Parathyroid adenoma (tissue), 2 donors: ENCODE data around the gene BCAP31.
"Not testable (repeated sequence)": the region's sequence is repeated elsewhere in the genome, so short reads cannot be mapped to it uniquely, and the experiment has no call there.

ENCODE experiments used
- H2AFZ ChIP-seq: fragments of 300-600 bp; sonication (generic); one replicate; pipeline ENCODE4 v1.7.0; 2017; ENCODE audit warnings: antibody characterized with exemption, mild to moderate bottlenecking
- H3K27ac ChIP-seq: fragments of 300-600 bp; sonication (generic); one replicate; pipeline ENCODE4 v1.7.0; 2017
- H3K27me3 ChIP-seq: fragments of 300-600 bp; sonication (generic); one replicate; pipeline ENCODE4 v1.7.0; 2017; ENCODE audit warnings: low read length; ENCODE audit not compliant: control insufficient read depth, insufficient read depth
- H3K36me3 ChIP-seq: fragments of 300-600 bp; sonication (generic); one replicate; pipeline ENCODE4 v1.7.0; 2017; ENCODE audit warnings: low read length; ENCODE audit not compliant: control insufficient read depth, insufficient read depth
- H3K4me1 ChIP-seq: fragments of 300-600 bp; sonication (generic); one replicate; pipeline ENCODE4 v1.7.0; 2017; ENCODE audit warnings: control low read depth
- H3K4me2 ChIP-seq: fragments of 300-600 bp; sonication (generic); one replicate; pipeline ENCODE4 v1.7.0; 2017; ENCODE audit warnings: low read length
- H3K4me3 ChIP-seq: fragments of 300-600 bp; sonication (generic); one replicate; pipeline ENCODE4 v1.7.0; 2017; ENCODE audit warnings: low read depth, low read length
- H3K79me2 ChIP-seq: fragments of 300-600 bp; sonication (generic); one replicate; pipeline ENCODE4 v1.7.0; 2017; ENCODE audit warnings: control low read depth
- H3K9ac ChIP-seq: fragments of 300-600 bp; sonication (generic); one replicate; pipeline ENCODE4 v1.7.0; 2017; ENCODE audit warnings: mild to moderate bottlenecking
- H3K9me3 ChIP-seq: fragments of 300-600 bp; sonication (generic); one replicate; pipeline ENCODE4 v1.7.0; 2017; ENCODE audit warnings: low read length; ENCODE audit not compliant: control insufficient read depth
- CTCF ChIP-seq: fragments of 300-600 bp; sonication (generic); IDR thresholded peaks from one replicate; pipeline ENCODE4 v1.7.0; 2017; ENCODE audit warnings: antibody characterized with exemption, mild to moderate bottlenecking
- donor health status: primary hyperparathyroidism.

Gene BCAP31

DNA sequence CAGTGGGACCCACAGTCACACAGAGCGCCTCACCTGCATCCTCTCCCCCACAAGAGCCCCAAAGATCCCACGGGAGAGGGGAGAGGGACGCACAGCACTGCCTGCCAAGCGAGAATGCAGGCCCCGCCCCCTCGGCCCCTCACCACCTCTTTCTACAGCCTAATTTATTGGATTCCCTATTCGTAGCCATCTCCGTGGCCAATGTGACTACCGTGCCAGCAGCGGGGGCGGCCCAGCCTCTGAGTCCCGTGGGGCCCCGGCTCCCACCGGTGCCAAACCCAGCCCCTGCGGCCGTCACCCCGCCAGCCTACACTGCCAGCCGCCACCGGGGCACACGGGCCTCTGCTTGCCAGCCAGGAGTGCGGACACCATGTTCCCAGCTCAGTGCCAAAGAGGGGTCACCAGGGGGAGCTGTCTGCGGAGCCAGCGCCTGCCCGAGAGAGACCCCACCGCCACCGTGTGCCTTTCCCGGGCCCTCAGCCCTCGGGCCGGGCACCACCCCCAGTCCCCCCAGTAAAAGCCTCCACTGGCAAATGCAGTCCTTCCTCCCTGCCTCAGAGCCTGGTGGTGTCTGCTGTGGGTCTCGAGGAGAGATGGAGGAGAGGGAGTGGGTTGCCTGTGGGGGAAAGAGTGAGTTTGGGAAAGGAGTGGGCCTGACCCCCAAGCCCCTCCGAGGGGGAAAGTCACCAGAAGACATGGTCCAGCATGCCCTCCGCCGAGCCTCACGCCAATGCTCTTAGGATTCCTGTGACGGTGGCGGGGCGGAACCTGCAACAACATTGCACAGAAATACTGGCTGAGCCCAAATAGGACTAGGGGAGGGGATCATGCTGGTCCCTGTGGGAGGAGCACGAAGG lies 20.3 kb upstream of the BCAP31 start:
- Histone ChIP-seq H3K27ac (no peak overlapping the region), H3K79me2 (no peaks in the 10 kb centered on the region), H3K9me3 (no peaks in the 10 kb centered on the region), H3K9ac (no peak overlapping the region), H3K4me2 (no peak overlapping the region), H3K4me1 (no peaks in the 10 kb centered on the region), H3K27me3 (no peaks in the 10 kb centered on the region), H3K36me3 (no peaks in the 10 kb centered on the region), H3K4me3 (no peak overlapping the region), H2AFZ (no peak overlapping the region)
- TF ChIP-seq CTCF, result no peak

DNA sequence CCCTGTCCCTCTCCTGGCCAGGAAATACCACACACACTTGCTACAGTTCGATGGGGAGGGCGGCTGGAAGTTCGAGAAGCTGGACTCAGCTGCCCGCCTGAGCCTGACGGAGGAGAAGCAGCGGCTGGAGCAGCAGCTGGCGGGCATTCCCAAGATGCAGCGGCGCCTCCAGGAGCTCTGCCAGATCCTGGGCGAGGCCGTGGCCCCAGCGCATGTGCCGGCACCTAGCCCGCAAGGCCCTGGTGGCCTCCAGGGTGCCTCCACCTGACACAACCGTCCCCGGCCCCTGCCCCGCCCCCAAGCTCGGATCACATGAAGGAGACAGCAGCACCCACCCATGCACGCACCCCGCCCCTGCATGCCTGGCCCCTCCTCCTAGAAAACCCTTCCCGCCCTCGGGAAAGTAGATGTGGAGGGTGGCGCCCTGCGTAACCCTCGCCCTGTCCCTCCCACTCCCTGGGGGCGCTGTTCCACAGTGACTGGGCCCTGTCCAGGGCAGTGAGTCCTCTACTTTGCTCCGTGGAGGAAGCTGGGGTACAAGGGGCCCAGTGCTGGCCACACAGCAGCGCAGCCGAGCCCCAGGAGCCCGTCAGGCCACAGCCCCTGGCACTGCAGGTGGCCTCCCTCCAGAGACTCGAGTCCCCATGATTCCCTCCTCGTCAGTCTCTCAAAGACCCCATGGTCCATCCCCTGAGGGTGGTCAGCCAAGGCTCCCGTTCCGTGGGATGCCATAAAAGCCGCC lies 19.5 kb upstream of the BCAP31 start:
- not testable (repeated sequence) for H3K79me2 ChIP-seq, H3K27me3 ChIP-seq, H3K4me2 ChIP-seq, H3K36me3 ChIP-seq, H3K27ac ChIP-seq, H3K4me1 ChIP-seq, H3K4me3 ChIP-seq, H3K9ac ChIP-seq, H3K9me3 ChIP-seq
- H2AFZ ChIP-seq, result peak overlapping the region; percentile 58

GRCh38 chrX:153742796-153743467 lies 18.7 kb upstream of the BCAP31 start:
- not testable (repeated sequence) for H3K27me3 ChIP-seq, H3K36me3 ChIP-seq, H3K4me1 ChIP-seq, H3K4me3 ChIP-seq, H3K79me2 ChIP-seq, H3K9me3 ChIP-seq, H3K9ac ChIP-seq, H3K27ac ChIP-seq, H3K4me2 ChIP-seq
- peak overlapping the region; percentile 58 for H2AFZ ChIP-seq

DNA sequence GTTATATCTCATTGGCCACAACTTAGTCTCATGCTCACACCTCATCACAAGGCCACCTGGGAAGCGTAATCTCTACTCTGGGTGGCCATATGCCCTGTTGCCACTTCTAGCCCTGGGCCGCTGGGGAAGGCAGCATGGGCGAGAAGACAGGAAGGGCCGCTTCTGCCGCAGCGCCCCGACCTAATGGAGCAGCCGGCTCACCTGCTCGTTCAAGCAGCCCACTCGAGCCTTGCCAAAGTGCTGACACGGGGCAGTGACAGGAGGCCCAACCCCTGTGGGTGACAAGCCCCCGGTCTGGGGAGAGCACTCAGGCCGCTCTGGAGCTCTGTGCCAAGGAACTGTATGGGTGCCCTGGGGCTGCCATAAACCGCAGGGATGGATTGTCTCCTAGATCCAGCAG lies 17.9 kb upstream of the BCAP31 start:
- not testable (repeated sequence) for H3K4me3 ChIP-seq, H3K4me1 ChIP-seq, H2AFZ ChIP-seq, H3K36me3 ChIP-seq, H3K27me3 ChIP-seq, H3K27ac ChIP-seq, H3K9me3 ChIP-seq, H3K79me2 ChIP-seq, H3K4me2 ChIP-seq, H3K9ac ChIP-seq

GRCh38 chrX:153741446-153741845 lies 17.3 kb upstream of the BCAP31 start:
- Histone ChIP-seq H3K9me3 (no peaks in the 10 kb centered on the region), H3K27me3 (no peaks in the 10 kb centered on the region), H3K79me2 (no peaks in the 10 kb centered on the region), H3K27ac (no peak overlapping the region), H3K36me3 (no peaks in the 10 kb centered on the region), H3K4me3 (no peak overlapping the region), H3K4me1 (no peaks in the 10 kb centered on the region), H2AFZ (no peak overlapping the region), H3K4me2 (no peak overlapping the region), H3K9ac (no peak overlapping the region)
- no peak for TF ChIP-seq CTCF

- H3K27ac ChIP-seq, result no peak overlapping the region
- H3K4me1 ChIP-seq, result no peaks in the 10 kb centered on the region
- H3K4me2 ChIP-seq, result no peak overlapping the region
- H3K9ac ChIP-seq, result no peak overlapping the region
- H3K9me3 ChIP-seq, result no peaks in the 10 kb centered on the region
- H3K36me3 ChIP-seq, result no peaks in the 10 kb centered on the region
- H2AFZ ChIP-seq, result no peak overlapping the region
- TF ChIP-seq CTCF, result no peak
- H3K27me3 ChIP-seq, result no peaks in the 10 kb centered on the region
- no peaks in the 10 kb centered on the region for H3K79me2 ChIP-seq
- no peak overlapping the region for H3K4me3 ChIP-seq
These were observed 16.5 kb upstream of the BCAP31 start for GRCh38 chrX:153740631-153741222.
